DOHH2 (cell line): ENCODE results near the gene ATAD3C.

Source experiments
- CTCF ChIP-seq: fragments of 200-600 bp; sonication (generic); IDR thresholded peaks from one replicate; pipeline ENCODE4 v1.5.1; 2014; ENCODE audit warnings: antibody characterized with exemption, mild to moderate bottlenecking, low read depth, low read length; ENCODE audit not compliant: poor library complexity, severe bottlenecking
- EZH2phosphoT487 ChIP-seq: fragments of 200-600 bp; sonication (generic); IDR thresholded peaks from 2 replicates; pipeline ENCODE4 v1.6.1; 2017; ENCODE audit warnings: borderline replicate concordance, mild to moderate bottlenecking, antibody characterized with exemption, low read length, moderate library complexity, mixed read lengths

GRCh38 chr1:1489861-1490260 lies 40.4 kb downstream of the ATAD3C start:
- TF ChIP-seq CTCF (no peak), EZH2phosphoT487 (no peak)
